ENCODE results near the gene CRMP1.
A peak's percentile ranks its signal among the peaks of the same experiment; 100 is the strongest.
"Not testable (repeated sequence)": the region's sequence is repeated elsewhere in the genome, so short reads cannot be mapped to it uniquely, and the experiment has no call there.

The CRMP1 gene

DNA sequence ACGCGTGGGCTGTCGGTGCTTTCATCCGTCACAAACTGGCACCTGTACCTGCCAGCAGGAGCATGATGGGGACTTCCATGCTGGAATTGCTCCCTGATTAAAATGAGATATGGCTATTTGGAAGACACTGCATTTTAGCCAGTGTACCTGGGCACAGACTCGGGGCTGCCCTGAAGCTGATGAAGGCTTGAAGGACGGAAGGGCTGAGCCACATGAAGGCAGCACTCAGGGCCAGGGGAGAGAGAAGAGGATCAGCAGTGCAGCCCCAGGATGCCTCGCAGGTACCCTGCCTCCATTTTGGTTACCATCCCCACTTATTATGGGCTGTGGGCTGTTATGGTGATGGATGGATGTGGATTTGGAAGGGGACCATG lies 79.0 kb downstream of the CRMP1 start:
- no peak for DNase-seq (ENCODE audit: extremely low spot score)
- CTCF ChIA-PET, result interaction anchor here (0.7 kb wide), 1 partner anchor 299 kb away, joined by 3 read pairs; no protein-coding TSS in a partner anchor
- TF ChIP-seq NFRKB (IDR thresholded peaks at IDR 0.05), result no peak
- TF ChIP-seq BHLHE40 (IDR thresholded peaks at IDR 0.05; ENCODE audit: borderline replicate concordance), result no peak
- no peak for TF ChIP-seq ZNF384 (IDR thresholded peaks at IDR 0.05)
- no peak for TF ChIP-seq ARNT (IDR thresholded peaks at IDR 0.05)
- no peak for TF ChIP-seq LEF1 (IDR thresholded peaks at IDR 0.05; ENCODE audit: borderline replicate concordance)
- POLR2A ChIA-PET, result no interaction called here

DNA sequence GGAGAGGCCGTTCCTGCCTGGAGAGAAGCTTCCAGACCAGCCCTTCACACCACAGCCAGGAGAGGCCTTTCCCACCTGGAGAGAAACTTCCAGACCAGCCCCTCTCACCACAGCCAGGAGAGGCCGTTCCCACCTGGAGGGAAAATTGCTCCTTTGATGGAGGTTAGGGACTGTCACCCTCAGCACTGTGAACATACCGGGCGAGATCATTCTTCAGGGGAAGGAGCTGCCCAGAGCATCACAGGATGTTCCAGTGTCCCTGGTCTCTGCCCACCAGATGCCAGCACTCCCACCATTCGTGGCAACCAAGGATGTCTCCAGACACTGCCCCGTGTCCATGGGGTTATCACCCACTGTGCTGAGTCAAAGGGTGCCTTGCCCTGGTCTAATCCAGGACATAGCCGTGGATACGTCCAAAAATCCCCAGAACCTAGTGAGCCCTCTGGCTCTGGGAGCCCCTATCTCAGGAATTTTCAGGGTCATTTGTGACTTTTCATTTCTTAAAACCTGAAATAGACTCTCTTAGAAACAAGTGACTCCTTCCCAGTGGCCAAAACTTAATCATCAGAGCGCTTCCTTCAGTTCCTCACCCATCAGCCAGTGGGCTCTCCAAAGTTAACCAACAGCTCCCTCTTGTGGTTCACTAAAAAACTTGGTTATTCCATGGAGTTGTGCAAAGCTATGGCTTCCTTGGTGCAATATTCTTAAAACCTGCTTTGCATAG lies 80.2 kb downstream of the CRMP1 start:
- CTCF ChIA-PET, result interaction anchor here (0.6 to 1.1 kb wide), 6 partner anchors 10 to 414 kb away, joined by 3 to 7 read pairs (median 3); no protein-coding TSS in a partner anchor
- TF ChIP-seq LEF1 (IDR thresholded peaks at IDR 0.05; ENCODE audit: borderline replicate concordance), result no peak
- TF ChIP-seq SP1 (IDR thresholded peaks at IDR 0.05), result no peak
- TF ChIP-seq HDGF (IDR thresholded peaks at IDR 0.05; ENCODE audit: borderline replicate concordance), result no peak
- TF ChIP-seq BHLHE40 (IDR thresholded peaks at IDR 0.05; ENCODE audit: borderline replicate concordance), result no peak
- no peak for TF ChIP-seq SUZ12 (IDR thresholded peaks at IDR 0.05)
- TF ChIP-seq FOXM1 (IDR thresholded peaks at IDR 0.05; ENCODE audit: borderline replicate concordance), result no peak
- no peak for TF ChIP-seq CTBP1 (IDR thresholded peaks at IDR 0.05; ENCODE audit: borderline replicate concordance)
- TF ChIP-seq NFRKB (IDR thresholded peaks at IDR 0.05), result no peak
- no peak for TF ChIP-seq ZNF384 (IDR thresholded peaks at IDR 0.05)
- TF ChIP-seq PKNOX1 (IDR thresholded peaks at IDR 0.05), result no peak
- TF ChIP-seq L3MBTL2 (conservative IDR thresholded peaks at IDR 0.05), result no peak
- no peak for TF ChIP-seq ARNT (IDR thresholded peaks at IDR 0.05)
- no peak for TF ChIP-seq TARDBP (IDR thresholded peaks at IDR 0.05)
- no peak for TF ChIP-seq FOXA1 (IDR thresholded peaks at IDR 0.05)
- no peak for TF ChIP-seq ELF4 (IDR thresholded peaks at IDR 0.05)
- TF ChIP-seq FOXK2 (IDR thresholded peaks at IDR 0.05), result no peak
- DNase-seq (ENCODE audit: extremely low spot score), result peak; percentile 69
- POLR2A ChIA-PET, result no interaction called here

- POLR2A ChIA-PET; DNase-seq (ENCODE audit: extremely low spot score): not testable (repeated sequence)
- CTCF ChIA-PET, result interaction anchor here (0.6 kb wide), 1 partner anchor 113 kb away, joined by 3 read pairs; no protein-coding TSS in a partner anchor
Observed at GRCh38 chr4:5812057-5812456, 80.8 kb downstream of the CRMP1 start.

- no peak for TF ChIP-seq FOXK2 (IDR thresholded peaks at IDR 0.05)
- ChIA-PET CTCF (no interaction called here), POLR2A (no interaction called here)
- DNase-seq (ENCODE audit: extremely low spot score), result no peak
Observed at GRCh38 chr4:5810770-5811430, 82.0 kb downstream of the CRMP1 start.

- ChIA-PET CTCF (no interaction called here), POLR2A (no interaction called here)
- TF ChIP-seq FOXM1 (IDR thresholded peaks at IDR 0.05; ENCODE audit: borderline replicate concordance) (no peak), FOXK2 (IDR thresholded peaks at IDR 0.05) (no peak), ZNF384 (IDR thresholded peaks at IDR 0.05) (no peak), PKNOX1 (IDR thresholded peaks at IDR 0.05) (no peak), HDGF (IDR thresholded peaks at IDR 0.05; ENCODE audit: borderline replicate concordance) (no peak), FOXA1 (IDR thresholded peaks at IDR 0.05) (no peak)
- DNase-seq (ENCODE audit: extremely low spot score), result no peak
Observed at GRCh38 chr4:5810151-5810550, 82.7 kb downstream of the CRMP1 start.

GRCh38 chr4:5809216-5809776 lies 83.6 kb downstream of the CRMP1 start:
- ChIA-PET POLR2A (no interaction called here), CTCF (interaction anchor here (0.7 kb wide), 1 partner anchor 1141 kb away, joined by 3 read pairs; no protein-coding TSS in a partner anchor)
- DNase-seq (ENCODE audit: extremely low spot score), result no peak
- no peak for TF ChIP-seq SP1 (IDR thresholded peaks at IDR 0.05)
- no peak for TF ChIP-seq NFRKB (IDR thresholded peaks at IDR 0.05)
- no peak for TF ChIP-seq ELF4 (IDR thresholded peaks at IDR 0.05)
- no peak for TF ChIP-seq ARNT (IDR thresholded peaks at IDR 0.05)
- no peak for TF ChIP-seq TARDBP (IDR thresholded peaks at IDR 0.05)
- no peak for TF ChIP-seq FOXK2 (IDR thresholded peaks at IDR 0.05)
- TF ChIP-seq HDGF (IDR thresholded peaks at IDR 0.05; ENCODE audit: borderline replicate concordance), result no peak

DNA sequence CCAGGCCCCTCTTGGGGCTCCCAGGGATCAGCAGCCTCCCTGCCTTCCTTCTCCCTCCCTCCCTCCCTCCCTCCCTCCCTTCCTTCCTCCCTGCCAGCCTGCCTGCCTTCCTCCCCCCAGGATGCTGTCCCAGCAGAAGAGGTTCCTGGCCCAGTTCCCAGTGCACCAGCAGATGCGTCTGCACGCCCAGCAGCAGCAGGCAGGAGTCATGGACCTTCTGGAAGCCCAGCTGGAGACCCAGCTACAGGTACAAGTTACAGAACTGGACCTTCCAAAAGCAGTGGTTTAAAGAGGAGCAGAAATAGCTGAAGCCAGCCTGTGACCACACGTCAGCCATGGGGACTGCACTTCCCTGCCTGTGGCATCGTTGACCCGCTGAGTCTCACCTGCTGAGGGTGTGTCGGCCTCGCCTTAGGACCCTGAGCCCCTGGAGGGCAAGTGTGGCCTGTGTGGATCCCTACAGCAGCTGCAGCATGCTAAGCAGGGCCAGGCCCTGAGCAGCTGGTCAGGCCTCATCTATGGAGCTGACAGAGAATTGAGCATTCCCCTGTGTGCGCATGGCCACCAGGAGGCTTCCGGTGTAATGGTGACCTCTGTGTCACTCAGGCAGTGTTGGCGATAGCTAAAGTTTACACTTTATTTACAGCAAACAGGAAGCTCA lies 84.7 kb downstream of the CRMP1 start:
- TF ChIP-seq SP1 (IDR thresholded peaks at IDR 0.05), result no peak
- CTCF ChIA-PET, result no interaction called here
- no peak for DNase-seq (ENCODE audit: extremely low spot score)
- POLR2A ChIA-PET, result no interaction called here

Measured in HEK293T (cell line).